GM13976 (cell line): Measurements from ENCODE around the gene ZNF821.

Experiments used
- DNase-seq: peaks from one replicate; pipeline ENCODE4 v3.0.0; 2012; ENCODE audit warnings: low spot score
- CTCF ChIP-seq: IDR thresholded peaks from 2 replicates; pipeline ENCODE4 v1.5.1; 2012; ENCODE audit warnings: borderline replicate concordance, mild to moderate bottlenecking; ENCODE audit not compliant: insufficient read depth; ENCODE audit errors: extremely low read depth, missing control alignments, control extremely low read depth
- in situ Hi-C: fragments of 300-500 bp; cut with MboI; formaldehyde crosslinking; loops from one replicate; pipeline ENCODE4 v1.12.0; 2022; ENCODE audit warnings: low sequenced_read_pairs, mixed read lengths, inconsistent platforms; ENCODE audit not compliant: unreplicated experiment

ZNF821 gene

GRCh38 chr16:71852561-71852960 is 31.4 kb downstream of the ZNF821 start:
- in situ Hi-C loops, result no loop called here
- no peak for TF ChIP-seq CTCF
- DNase-seq, result no peak

DNA sequence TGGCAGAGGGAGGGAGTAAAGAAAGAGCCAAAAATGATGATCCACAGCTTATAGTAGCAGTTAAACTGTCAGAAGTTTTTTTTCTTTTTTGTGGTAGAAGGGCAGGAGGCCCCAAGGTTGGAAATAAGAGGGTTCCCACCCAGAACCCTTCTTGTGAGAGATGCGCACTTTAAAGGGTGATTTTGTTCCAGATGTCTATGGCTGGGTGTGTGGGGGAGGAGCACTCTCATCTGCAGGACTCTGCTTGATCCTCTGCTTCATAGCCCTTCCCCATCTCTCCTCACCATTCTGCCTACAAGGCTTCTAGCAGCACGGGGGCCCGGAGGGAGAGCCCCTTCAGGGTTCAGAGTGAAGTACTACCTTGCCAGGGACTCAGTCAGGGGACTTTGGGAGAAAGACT is 31.8 kb downstream of the ZNF821 start:
- DNase-seq, result no peak
- in situ Hi-C loops, result no loop called here
- no peak for TF ChIP-seq CTCF

- TF ChIP-seq CTCF, result no peak
- no peak for DNase-seq
- in situ Hi-C loops, result no loop called here
These were observed 32.2 kb downstream of the ZNF821 start for GRCh38 chr16:71851746-71852145.

GRCh38 chr16:71848622-71849021 is 35.4 kb downstream of the ZNF821 start:
- in situ Hi-C loops, result no loop called here
- TF ChIP-seq CTCF, result no peak
- no peak for DNase-seq

DNA sequence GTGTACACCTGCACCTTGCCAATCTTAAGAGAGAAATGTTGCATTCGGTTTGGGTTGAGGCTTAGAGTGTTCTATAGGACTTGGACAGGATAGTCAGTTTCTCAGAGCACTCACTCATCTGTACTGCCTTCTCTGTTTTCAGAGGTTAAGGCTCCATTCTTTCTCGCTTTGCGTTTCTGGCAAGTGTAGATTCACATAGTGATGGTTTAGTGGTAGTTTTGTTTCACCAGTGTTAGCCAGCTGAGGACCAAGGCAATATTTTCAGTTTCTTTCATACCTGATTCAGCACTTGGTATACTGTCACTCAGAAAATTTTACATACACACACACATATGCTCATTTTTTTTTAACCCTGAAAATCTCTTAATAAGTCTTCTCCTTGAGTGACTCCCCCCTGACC is 36.9 kb downstream of the ZNF821 start:
- DNase-seq, result no peak
- in situ Hi-C loops, result no loop called here
- no peak for TF ChIP-seq CTCF

GRCh38 chr16:71846431-71846830 is 37.6 kb downstream of the ZNF821 start:
- no peak for DNase-seq
- no peak for TF ChIP-seq CTCF
- in situ Hi-C loops, result no loop called here
